ENCODE data around the gene DLX4.
A peak's percentile ranks its signal among the peaks of the same experiment; 100 is the strongest.

DLX4 gene

GRCh38 chr17:49967621-49968404 is 1.2 kb upstream of the DLX4 start:
- no peak for FAIRE-seq
- no peak for DNase-seq (ENCODE audit: insufficient read length, low spot score)

GRCh38 chr17:49968405-49969133 is 421 bp upstream of the DLX4 start:
- no peak for FAIRE-seq
- DNase-seq (ENCODE audit: insufficient read length, low spot score) = peak; percentile 84

GRCh38 chr17:49969795-49970389 is 902 bp downstream of the DLX4 start:
- no peak for DNase-seq (ENCODE audit: insufficient read length, low spot score)
- FAIRE-seq = no peak

- no peak for FAIRE-seq
These were observed 1.5 kb downstream of the DLX4 start for GRCh38 chr17:49970498-49970897.

GRCh38 chr17:49971199-49971847 is 2.3 kb downstream of the DLX4 start:
- FAIRE-seq (no peak), DNase-seq (ENCODE audit: insufficient read length, low spot score) (no peak)

More at GRCh38 chr17:49970498-49970897, 1.5 kb downstream of the DLX4 start:
- no peak for DNase-seq (ENCODE audit: insufficient read length, low spot score)

GRCh38 chr17:49971848-49972485 is 3.0 kb downstream of the DLX4 start:
- no peak for FAIRE-seq

GRCh38 chr17:49972486-49973270 is 3.7 kb downstream of the DLX4 start:
- DNase-seq (ENCODE audit: insufficient read length, low spot score) (no peak), FAIRE-seq (no peak)

More at GRCh38 chr17:49971848-49972485, 3.0 kb downstream of the DLX4 start:
- DNase-seq (ENCODE audit: insufficient read length, low spot score) = no peak

GRCh38 chr17:49973271-49973615 is 4.3 kb downstream of the DLX4 start:
- no peak for DNase-seq (ENCODE audit: insufficient read length, low spot score)
- FAIRE-seq = no peak

- DNase-seq (ENCODE audit: insufficient read length, low spot score) = no peak
- FAIRE-seq = no peak
These were observed 6.5 kb downstream of the DLX4 start for GRCh38 chr17:49975531-49975930.

GRCh38 chr17:49976163-49976827 is 7.3 kb downstream of the DLX4 start:
- FAIRE-seq = no peak
- no peak for DNase-seq (ENCODE audit: insufficient read length, low spot score)

- FAIRE-seq (no peak), DNase-seq (ENCODE audit: insufficient read length, low spot score) (no peak)
These were observed 7.8 kb downstream of the DLX4 start for GRCh38 chr17:49976828-49977202.

GRCh38 chr17:49977463-49978389 is 8.7 kb downstream of the DLX4 start:
- no peak for DNase-seq (ENCODE audit: insufficient read length, low spot score)
- no peak for FAIRE-seq

- DNase-seq (ENCODE audit: insufficient read length, low spot score) = no peak
- no peak for FAIRE-seq
These were observed 9.5 kb downstream of the DLX4 start for GRCh38 chr17:49978501-49978900.

GRCh38 chr17:49979748-49980479 is 10.9 kb downstream of the DLX4 start:
- FAIRE-seq = no peak
- no peak for DNase-seq (ENCODE audit: insufficient read length, low spot score)

GRCh38 chr17:49980703-49981197 is 11.8 kb downstream of the DLX4 start:
- no peak for DNase-seq (ENCODE audit: insufficient read length, low spot score)
- FAIRE-seq = no peak

- FAIRE-seq (no peak), DNase-seq (ENCODE audit: insufficient read length, low spot score) (no peak)
These were observed 15.3 kb downstream of the DLX4 start for GRCh38 chr17:49984283-49984682.

- FAIRE-seq (no peak), DNase-seq (ENCODE audit: insufficient read length, low spot score) (no peak)
These were observed 15.8 kb downstream of the DLX4 start for GRCh38 chr17:49984776-49985175.
